Colonic mucosa (tissue), 4 donors: ENCODE data around the gene C1orf52. TPM values are rescaled to one million over a fixed set of nuclear protein-coding genes. Genes with fewer than 3 reads are reported as not detected.

ENCODE experiments used
- DNase-seq: peaks from one replicate; pipeline ENCODE4 v3.0.0-alpha.2; 2020
- H3K27ac ChIP-seq: fragments of 200-600 bp; one replicate; pipeline ENCODE4 v1.8.0; 2021
- H3K27me3 ChIP-seq: fragments of 200-600 bp; one replicate; pipeline ENCODE4 v1.8.0; 2021
- H3K36me3 ChIP-seq: fragments of 200-600 bp; one replicate; pipeline ENCODE4 v1.8.0; 2021
- H3K4me1 ChIP-seq: fragments of 200-600 bp; one replicate; pipeline ENCODE4 v1.8.0; 2021; ENCODE audit warnings: mild to moderate bottlenecking
- H3K4me3 ChIP-seq: fragments of 200-600 bp; one replicate; pipeline ENCODE4 v1.8.0; 2021
- H3K9ac ChIP-seq, 2 donors: one replicate each; pipeline ENCODE4 v1.7.0; 2013; ENCODE audit warnings: control low read depth in 2 of 2, low read depth in 2 of 2, low read length in 2 of 2
- H3K9me3 ChIP-seq: fragments of 200-600 bp; one replicate; pipeline ENCODE4 v1.8.0; 2021
- CTCF ChIP-seq: fragments of 200-600 bp; IDR thresholded peaks from one replicate; pipeline ENCODE4 v1.8.0; 2022; ENCODE audit warnings: antibody characterized with exemption, mild to moderate bottlenecking
- intact Hi-C: fragments of 100-400 bp; cut with DNase I; formaldehyde crosslinking; loops from one replicate; pipeline ENCODE4 v1.14.1; 2022
- total RNA-seq, 2 donors: library from RNA; stranded (reverse); fragmentation: NEBNext Ultra II Directional in 1 of 2; extraction: Animal tissue kit (Norgen Biotek cat#: 25700) in 1 of 2; gene quantifications; one replicate each; pipeline ENCODE4 v1.2.1, GENCODE V29; 2021
- donor health status: healthy.
- donor health status: DM: no; HTN: no; CAD: no.
- donor health status: DM: no; HTN: no; CAD: no.

C1orf52 gene
- total RNA-seq, 2 donors from 2014 or later, result 11.3 to 19.9 TPM

GRCh38 chr1:85277802-85278201 lies 18.3 kb upstream of the C1orf52 start:
- Histone ChIP-seq H3K9ac (no peak overlapping the region), H3K9me3 (no peaks in the 10 kb centered on the region), H3K36me3 (no peaks in the 10 kb centered on the region), H3K4me3 (no peak overlapping the region), H3K4me1 (no peaks in the 10 kb centered on the region), H3K27me3 (no peaks in the 10 kb centered on the region), H3K27ac (peak overlapping the region; percentile 99)
- no peak for TF ChIP-seq CTCF
- intact Hi-C loops, result no loop called here
- no peak for DNase-seq

GRCh38 chr1:85276978-85277639 lies 17.6 kb upstream of the C1orf52 start:
- Histone ChIP-seq H3K27ac (peak overlapping the region; percentile 99), H3K9ac (peak overlapping the region; percentile 47 to 61), H3K27me3 (no peaks in the 10 kb centered on the region), H3K4me3 (peak overlapping the region; percentile 84), H3K4me1 (no peaks in the 10 kb centered on the region), H3K36me3 (no peaks in the 10 kb centered on the region), H3K9me3 (no peaks in the 10 kb centered on the region)
- intact Hi-C loops, result no loop called here
- DNase-seq, result no peak
- TF ChIP-seq CTCF, result no peak

- no peaks in the 10 kb centered on the region for H3K36me3 ChIP-seq
- peak within 1 kb of the TSS; percentile 84 for H3K4me3 ChIP-seq
- no peak for TF ChIP-seq CTCF
- H3K27me3 ChIP-seq, result no peaks in the 10 kb centered on the region
- peak within 1 kb of the TSS; percentile 99 for H3K27ac ChIP-seq
- DNase-seq, result peak; percentile 99
- peak within 1 kb of the TSS; percentile 98 to 100 for H3K9ac ChIP-seq
- intact Hi-C loops, result no loop called here
- no peaks in the 10 kb centered on the region for H3K4me1 ChIP-seq
- H3K9me3 ChIP-seq, result no peaks in the 10 kb centered on the region
Observed at GRCh38 chr1:85276215-85276977, 16.9 kb upstream of the C1orf52 start, which contains the start of gene BCL10. Gene BCL10, minus strand, starts transcription at chr1:85276632. Its CDS starts 280 bp downstream, at chr1:85276352.

GRCh38 chr1:85275701-85276214 lies 16.3 kb upstream of the C1orf52 start:
- Histone ChIP-seq H3K4me3 (peak overlapping the region; percentile 84), H3K36me3 (no peaks in the 10 kb centered on the region), H3K27ac (peak overlapping the region; percentile 99), H3K9ac (peak overlapping the region; percentile 98 to 100), H3K4me1 (peaks cover 4% of the 10 kb centered on the region), H3K27me3 (no peaks in the 10 kb centered on the region), H3K9me3 (no peaks in the 10 kb centered on the region)
- no peak for DNase-seq
- no peak for TF ChIP-seq CTCF
- intact Hi-C loops, result no loop called here

GRCh38 chr1:85274969-85275453 lies 15.5 kb upstream of the C1orf52 start:
- no peak for TF ChIP-seq CTCF

More at GRCh38 chr1:85274969-85275453, 15.5 kb upstream of the C1orf52 start:
- Histone ChIP-seq H3K36me3 (no peaks in the 10 kb centered on the region), H3K27me3 (no peaks in the 10 kb centered on the region), H3K9me3 (no peaks in the 10 kb centered on the region), H3K9ac (peak overlapping the region in 1 of 2 donors; percentile 100), H3K27ac (peak overlapping the region; percentile 99), H3K4me3 (peak overlapping the region; percentile 84), H3K4me1 (peaks cover 10% of the 10 kb centered on the region)
- intact Hi-C loops, result no loop called here
- DNase-seq, result peak; percentile 59
